Activated naive CD8-positive, alpha-beta T cell treated with anti-CD3 and anti-CD28 coated beads for 36 hours (primary cell): ENCODE results near the gene UBR3. TPM values are rescaled to one million over a fixed set of nuclear protein-coding genes. Genes with fewer than 3 reads are reported as not detected.

Source experiments
- DNase-seq: peaks from one replicate; pipeline ENCODE4 v3.0.0; 2021
- H3K27ac Mint-ChIP-seq: one replicate; pipeline ENCODE4 v1.8.0; 2022; ENCODE audit warnings: mild to moderate bottlenecking, moderate library complexity, mixed read lengths
- H3K27me3 Mint-ChIP-seq: one replicate; pipeline ENCODE4 v1.8.0; 2022; ENCODE audit warnings: mild to moderate bottlenecking, mixed read lengths
- H3K36me3 Mint-ChIP-seq: one replicate; pipeline ENCODE4 v1.8.0; 2021; ENCODE audit warnings: mild to moderate bottlenecking, mixed read lengths
- H3K4me1 Mint-ChIP-seq: one replicate; pipeline ENCODE4 v1.8.0; 2021; ENCODE audit warnings: mixed read lengths
- H3K4me3 Mint-ChIP-seq: one replicate; pipeline ENCODE4 v1.8.0; 2022; ENCODE audit warnings: mild to moderate bottlenecking, moderate library complexity, mixed read lengths
- H3K9me3 Mint-ChIP-seq: one replicate; pipeline ENCODE4 v1.8.0; 2022; ENCODE audit warnings: mixed read lengths
- total RNA-seq, 2 experiments: library from RNA; stranded (reverse); gene quantifications; one replicate each; pipeline ENCODE4 v1.2.3, GENCODE V29; 2021

UBR3 gene
- total RNA-seq, 2 experiments from 2014 or later, result 15.1 to 17.7 TPM

DNA sequence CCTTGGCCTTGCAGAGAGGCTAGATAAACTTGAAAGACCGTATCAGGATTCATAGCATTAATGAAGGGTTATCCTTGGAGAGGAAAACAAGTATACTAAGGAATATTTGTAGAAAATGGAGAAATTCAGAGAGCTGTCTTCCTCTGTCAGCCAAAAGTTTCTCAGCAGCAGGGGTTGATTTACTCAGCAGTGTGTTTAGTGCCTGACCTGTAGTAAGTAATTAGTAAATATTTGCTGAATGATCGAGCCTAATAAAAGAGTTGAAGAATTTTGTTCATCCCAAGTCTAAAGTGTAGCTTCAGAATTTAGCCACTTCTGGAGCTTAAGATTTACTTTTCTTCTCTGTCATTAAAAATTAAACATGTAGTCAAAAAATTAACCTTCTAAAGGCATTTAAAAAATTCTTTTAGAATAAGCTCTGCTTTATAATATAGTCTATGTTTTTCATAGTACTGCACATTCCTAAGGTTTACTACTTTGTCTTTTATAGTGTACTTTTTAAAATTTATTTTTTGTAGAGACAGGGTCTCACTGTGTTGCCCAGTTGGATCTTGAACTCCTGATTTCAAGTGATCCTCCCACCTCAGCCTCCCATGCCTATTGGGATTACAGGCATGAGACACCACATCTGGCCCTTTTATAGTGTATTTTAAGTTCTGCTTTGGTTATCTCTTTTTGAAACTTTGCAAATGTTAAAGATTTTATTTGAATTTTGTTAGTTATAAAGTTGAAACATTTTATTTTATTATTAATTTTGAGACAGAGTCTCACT lies 212.3 kb downstream of the UBR3 start:
- no peak for DNase-seq
- no peaks in the 10 kb centered on the region for H3K9me3 Mint-ChIP-seq
- H3K27me3 Mint-ChIP-seq, result no peaks in the 10 kb centered on the region
- no peak overlapping the region for H3K4me3 Mint-ChIP-seq
- peaks cover 10% of the 10 kb centered on the region for H3K36me3 Mint-ChIP-seq
- no peak overlapping the region for H3K27ac Mint-ChIP-seq
- H3K4me1 Mint-ChIP-seq, result no peaks in the 10 kb centered on the region

DNA sequence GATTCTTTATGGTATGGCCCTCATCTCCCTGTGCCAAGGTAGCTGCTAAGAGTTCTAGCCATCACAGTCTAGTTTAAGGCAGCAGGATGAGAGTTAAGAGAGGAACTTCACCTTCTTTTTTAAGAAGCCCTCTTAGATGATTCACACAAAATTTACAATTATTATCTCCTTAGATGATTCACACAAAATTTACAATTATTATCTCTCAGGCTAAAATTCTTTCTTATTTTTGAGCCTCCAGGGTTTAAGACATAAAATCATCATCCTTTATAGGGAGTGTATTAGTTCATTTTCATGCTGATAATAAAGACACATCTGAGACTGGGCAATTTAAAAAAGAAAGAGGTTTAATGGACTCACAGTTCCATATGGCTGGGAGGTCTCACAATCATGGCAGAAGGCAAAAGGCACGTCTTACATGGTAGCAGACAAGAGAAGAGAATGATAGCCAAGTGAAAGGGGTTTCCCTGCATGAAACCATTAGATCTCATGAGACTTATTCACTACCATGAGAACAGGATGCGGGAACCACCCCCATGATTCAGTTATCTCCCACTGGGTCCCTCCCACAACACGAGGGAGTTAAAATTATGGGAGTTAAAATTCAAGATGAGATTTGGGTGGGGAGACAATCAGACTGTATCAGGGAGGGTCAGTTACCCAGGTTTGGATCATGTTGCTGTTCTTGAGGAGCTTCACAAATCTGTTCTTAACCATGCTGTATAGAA lies 217.7 kb downstream of the UBR3 start:
- H3K4me3 Mint-ChIP-seq, result no peak overlapping the region
- peaks cover 9% of the 10 kb centered on the region for H3K36me3 Mint-ChIP-seq
- H3K9me3 Mint-ChIP-seq, result no peaks in the 10 kb centered on the region
- H3K27ac Mint-ChIP-seq, result no peak overlapping the region
- no peaks in the 10 kb centered on the region for H3K4me1 Mint-ChIP-seq
- H3K27me3 Mint-ChIP-seq, result no peaks in the 10 kb centered on the region
- no peak for DNase-seq

- no peak overlapping the region for H3K4me3 Mint-ChIP-seq
- no peaks in the 10 kb centered on the region for H3K9me3 Mint-ChIP-seq
- H3K4me1 Mint-ChIP-seq, result peaks cover 2% of the 10 kb centered on the region
- DNase-seq, result no peak
- no peak overlapping the region for H3K27ac Mint-ChIP-seq
- no peaks in the 10 kb centered on the region for H3K27me3 Mint-ChIP-seq
- peaks cover 12% of the 10 kb centered on the region for H3K36me3 Mint-ChIP-seq
Observed at GRCh38 chr2:170047331-170048065, 220.2 kb downstream of the UBR3 start.

DNA sequence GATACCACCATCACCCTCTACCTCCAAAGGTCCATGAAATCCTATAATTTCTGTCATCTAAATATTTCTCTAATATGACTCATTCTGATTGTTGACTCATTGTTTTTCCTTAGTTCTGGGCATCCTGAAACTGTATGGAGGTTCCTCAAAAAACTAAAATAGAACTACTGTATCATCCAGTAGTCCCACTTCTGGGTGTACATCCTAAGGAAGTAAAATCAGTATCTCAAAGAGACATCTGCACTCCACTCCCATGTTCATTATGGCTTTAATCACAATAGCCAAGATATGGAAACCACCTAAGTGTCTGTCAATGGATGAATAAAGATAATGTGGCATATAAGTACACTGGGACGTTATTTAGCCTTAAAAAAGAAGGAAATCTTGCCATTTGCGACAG lies 224.9 kb downstream of the UBR3 start:
- no peak overlapping the region for H3K27ac Mint-ChIP-seq
- H3K27me3 Mint-ChIP-seq, result no peaks in the 10 kb centered on the region
- H3K36me3 Mint-ChIP-seq, result peaks cover 9% of the 10 kb centered on the region

DNA sequence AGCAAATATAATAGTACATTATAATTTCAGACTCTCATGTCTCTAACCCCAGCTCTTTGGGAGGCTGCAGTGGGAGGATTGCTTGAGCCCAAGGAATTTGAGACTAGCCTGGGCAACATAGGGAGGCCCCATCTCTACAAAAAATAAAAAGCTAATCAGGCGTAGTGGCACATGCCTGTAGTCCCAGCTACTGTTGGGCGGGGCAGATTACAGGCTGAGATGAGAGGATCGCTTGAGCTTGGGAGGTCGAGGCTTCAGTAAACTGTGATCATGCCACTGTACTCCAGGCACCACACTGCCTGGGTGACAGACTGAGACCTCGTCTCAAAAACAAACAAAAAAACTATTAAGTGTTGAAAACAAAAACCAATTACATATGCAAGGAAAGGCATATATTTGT lies 227.7 kb downstream of the UBR3 start:
- Mint-ChIP-seq H3K4me3 (no peak overlapping the region), H3K27me3 (no peaks in the 10 kb centered on the region), H3K4me1 (peaks cover 3% of the 10 kb centered on the region), H3K9me3 (no peaks in the 10 kb centered on the region), H3K27ac (no peak overlapping the region), H3K36me3 (peaks cover 15% of the 10 kb centered on the region)
- no peak for DNase-seq

More for the DNA sequence above, 224.9 kb downstream of the UBR3 start:
- no peak overlapping the region for H3K4me3 Mint-ChIP-seq
- no peak for DNase-seq
- no peaks in the 10 kb centered on the region for H3K9me3 Mint-ChIP-seq
- peaks cover 3% of the 10 kb centered on the region for H3K4me1 Mint-ChIP-seq

DNA sequence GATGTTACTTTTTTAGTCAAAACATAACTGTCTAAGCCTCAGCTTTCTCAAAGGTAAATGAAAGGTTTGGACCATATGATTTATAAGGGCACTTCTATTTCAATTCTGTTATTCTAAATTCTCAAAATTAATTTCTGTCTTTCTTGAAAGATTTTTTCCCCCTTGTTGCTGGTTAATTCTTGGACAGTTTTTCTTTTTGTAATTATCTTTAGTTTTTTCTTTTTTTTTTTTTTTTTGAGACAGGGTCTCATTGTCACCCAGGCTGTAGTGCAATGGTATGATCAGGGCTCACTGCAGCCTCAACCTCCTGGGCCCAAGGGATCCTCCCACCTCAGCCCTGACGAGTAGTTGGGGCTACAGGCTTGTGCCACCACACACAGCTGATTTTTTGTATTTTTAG lies 229.6 kb downstream of the UBR3 start:
- no peak overlapping the region for H3K4me3 Mint-ChIP-seq
- peaks cover 3% of the 10 kb centered on the region for H3K4me1 Mint-ChIP-seq
- H3K27me3 Mint-ChIP-seq, result no peaks in the 10 kb centered on the region
- H3K27ac Mint-ChIP-seq, result no peak overlapping the region
- no peaks in the 10 kb centered on the region for H3K9me3 Mint-ChIP-seq
- H3K36me3 Mint-ChIP-seq, result peaks cover 13% of the 10 kb centered on the region
- no peak for DNase-seq

DNA sequence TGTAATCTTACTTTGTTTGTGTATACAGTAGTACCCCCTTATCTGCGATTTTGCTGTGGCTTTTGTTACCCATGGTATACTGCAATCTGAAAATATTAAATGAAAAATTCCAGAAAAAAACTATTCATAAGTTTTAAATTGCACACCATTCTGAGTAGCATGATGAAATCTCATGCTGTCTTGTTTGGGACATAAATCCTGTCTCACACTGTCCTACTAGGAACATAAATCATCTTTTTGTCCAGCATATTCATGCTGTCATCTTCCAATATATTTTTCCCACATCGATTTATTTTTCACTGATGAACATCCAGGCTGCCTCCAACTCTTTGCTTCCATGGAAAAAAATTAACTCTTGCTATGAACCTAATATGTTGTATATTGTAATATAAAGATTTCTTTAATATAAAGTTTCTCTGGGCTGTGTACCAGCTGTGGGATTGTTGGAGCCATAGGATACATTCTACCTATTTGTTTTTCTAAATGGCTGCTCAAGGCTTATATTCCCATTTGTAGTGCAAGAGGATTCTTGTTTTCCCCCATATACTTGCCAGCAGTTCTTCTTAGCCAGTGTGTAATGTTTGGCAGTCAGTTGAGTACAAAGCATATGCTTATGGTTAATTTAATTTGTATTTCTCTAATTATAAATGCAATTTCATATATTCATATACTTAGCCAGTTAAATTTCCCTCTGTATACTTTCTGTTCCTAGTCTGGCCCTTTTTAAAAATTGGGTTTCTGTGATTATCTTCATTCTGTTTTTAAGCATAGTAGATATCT lies 236.4 kb downstream of the UBR3 start:
- no peak overlapping the region for H3K4me3 Mint-ChIP-seq
- H3K27ac Mint-ChIP-seq, result no peak overlapping the region
- no peaks in the 10 kb centered on the region for H3K4me1 Mint-ChIP-seq
- H3K9me3 Mint-ChIP-seq, result peaks cover 3% of the 10 kb centered on the region
- no peaks in the 10 kb centered on the region for H3K27me3 Mint-ChIP-seq
- DNase-seq, result no peak
- H3K36me3 Mint-ChIP-seq, result peaks cover 31% of the 10 kb centered on the region

GRCh38 chr2:170070778-170071177 lies 243.5 kb downstream of the UBR3 start:
- H3K36me3 Mint-ChIP-seq, result peaks cover 62% of the 10 kb centered on the region
- no peaks in the 10 kb centered on the region for H3K4me1 Mint-ChIP-seq
- peaks cover 10% of the 10 kb centered on the region for H3K9me3 Mint-ChIP-seq
- no peak overlapping the region for H3K4me3 Mint-ChIP-seq
- DNase-seq, result no peak
- H3K27me3 Mint-ChIP-seq, result no peaks in the 10 kb centered on the region
- no peak overlapping the region for H3K27ac Mint-ChIP-seq

GRCh38 chr2:170073288-170073687 lies 246.0 kb downstream of the UBR3 start:
- Mint-ChIP-seq H3K9me3 (peaks cover 10% of the 10 kb centered on the region), H3K4me3 (no peak overlapping the region), H3K4me1 (no peaks in the 10 kb centered on the region), H3K36me3 (peaks cover 53% of the 10 kb centered on the region), H3K27ac (no peak overlapping the region), H3K27me3 (no peaks in the 10 kb centered on the region)
- no peak for DNase-seq

DNA sequence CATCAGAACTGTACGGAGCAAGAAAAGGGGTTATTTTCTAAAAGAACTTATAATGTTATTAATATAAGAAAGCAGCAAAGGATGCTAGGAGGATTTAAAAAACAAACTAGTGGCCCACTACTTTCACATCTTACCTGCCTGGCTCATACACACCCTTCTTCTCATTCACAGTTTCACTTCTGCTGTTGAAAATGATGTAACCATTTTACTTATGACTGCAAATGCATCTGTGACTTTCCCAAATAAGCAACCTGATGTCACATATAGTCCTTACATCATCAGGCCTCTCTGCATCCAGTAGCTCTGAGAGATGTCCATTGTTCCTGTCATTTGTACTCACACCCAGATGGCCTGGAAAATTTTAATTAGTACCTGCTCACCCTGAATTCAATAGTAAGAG lies 248.9 kb downstream of the UBR3 start:
- Mint-ChIP-seq H3K27me3 (no peaks in the 10 kb centered on the region), H3K36me3 (peaks cover 35% of the 10 kb centered on the region), H3K4me3 (no peak overlapping the region), H3K9me3 (peaks cover 3% of the 10 kb centered on the region), H3K4me1 (no peaks in the 10 kb centered on the region), H3K27ac (no peak overlapping the region)
- no peak for DNase-seq

- no peaks in the 10 kb centered on the region for H3K4me1 Mint-ChIP-seq
- H3K9me3 Mint-ChIP-seq, result no peaks in the 10 kb centered on the region
- DNase-seq, result no peak
- no peak overlapping the region for H3K27ac Mint-ChIP-seq
- H3K4me3 Mint-ChIP-seq, result no peak overlapping the region
- H3K27me3 Mint-ChIP-seq, result no peaks in the 10 kb centered on the region
- peaks cover 33% of the 10 kb centered on the region for H3K36me3 Mint-ChIP-seq
Observed at GRCh38 chr2:170077830-170078569, 250.7 kb downstream of the UBR3 start.

DNA sequence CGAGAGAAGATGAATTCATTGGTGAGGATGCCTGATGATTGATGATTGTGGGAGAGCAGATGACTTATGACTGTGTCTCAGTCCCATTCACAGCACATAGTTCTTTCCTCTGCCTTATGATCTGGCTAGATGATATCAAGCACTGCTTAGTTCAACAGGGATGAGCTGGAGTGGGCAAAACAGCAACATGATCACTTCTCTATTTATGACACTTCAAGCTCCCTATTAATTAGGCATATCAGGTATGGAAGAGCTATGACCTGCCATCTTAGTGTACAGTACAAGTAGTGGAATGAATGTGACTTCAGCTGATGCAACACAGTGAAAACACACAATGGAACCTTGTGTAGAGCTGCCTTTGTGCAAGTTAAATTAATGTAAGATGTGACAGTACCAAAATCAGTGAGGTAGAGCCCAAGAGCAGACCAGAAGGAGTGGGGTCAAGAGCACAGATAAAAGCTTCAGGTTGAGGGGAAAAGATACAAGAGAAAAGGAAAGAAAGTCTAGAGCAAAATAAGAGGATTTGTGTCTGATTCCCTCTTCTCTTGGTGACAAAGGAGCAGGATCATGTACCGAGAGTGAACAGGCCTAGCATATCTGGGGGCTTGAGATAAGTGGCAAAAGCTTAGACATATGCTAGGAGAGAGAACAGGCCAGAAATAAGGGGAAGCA lies 257.7 kb downstream of the UBR3 start:
- H3K4me3 Mint-ChIP-seq, result no peak overlapping the region
- peaks cover 2% of the 10 kb centered on the region for H3K9me3 Mint-ChIP-seq
- no peaks in the 10 kb centered on the region for H3K27me3 Mint-ChIP-seq
- no peak for DNase-seq
- peaks cover 2% of the 10 kb centered on the region for H3K4me1 Mint-ChIP-seq
- H3K27ac Mint-ChIP-seq, result no peak overlapping the region
- H3K36me3 Mint-ChIP-seq, result peaks cover 9% of the 10 kb centered on the region

- H3K9me3 Mint-ChIP-seq, result peaks cover 9% of the 10 kb centered on the region
- peaks cover 6% of the 10 kb centered on the region for H3K36me3 Mint-ChIP-seq
- DNase-seq, result no peak
- no peak overlapping the region for H3K27ac Mint-ChIP-seq
- no peak overlapping the region for H3K4me3 Mint-ChIP-seq
- H3K27me3 Mint-ChIP-seq, result no peaks in the 10 kb centered on the region
- H3K4me1 Mint-ChIP-seq, result peaks cover 2% of the 10 kb centered on the region
Observed at GRCh38 chr2:170086117-170086688, 258.9 kb downstream of the UBR3 start.
